ENCODE data around the gene ARHGAP28.

ARHGAP28 gene

GRCh38 chr18:6721755-6722154 is 7.8 kb upstream of the ARHGAP28 start:
- TF ChIP-seq CTCF (IDR thresholded peaks at IDR 0.05; ENCODE audit: low read depth, low read length, missing control alignments): no peak
- H3K4me3 ChIP-seq (ENCODE audit: low read depth, low read length): no peak overlapping the region
- no peak for DNase-seq (ENCODE audit: low read depth)

GRCh38 chr18:6722690-6723089 is 6.8 kb upstream of the ARHGAP28 start:
- DNase-seq (ENCODE audit: low read depth): no peak
- no peak for TF ChIP-seq CTCF (IDR thresholded peaks at IDR 0.05; ENCODE audit: low read depth, low read length, missing control alignments)
- no peak overlapping the region for H3K4me3 ChIP-seq (ENCODE audit: low read depth, low read length)

- no peak for TF ChIP-seq CTCF (IDR thresholded peaks at IDR 0.05; ENCODE audit: low read depth, low read length, missing control alignments)
Observed at GRCh38 chr18:6724331-6724730, 5.2 kb upstream of the ARHGAP28 start.

GRCh38 chr18:6728331-6728730 is 1.2 kb upstream of the ARHGAP28 start:
- no peak for TF ChIP-seq CTCF (IDR thresholded peaks at IDR 0.05; ENCODE audit: low read depth, low read length, missing control alignments)
- DNase-seq (ENCODE audit: low read depth): no peak
- no peak overlapping the region for H3K4me3 ChIP-seq (ENCODE audit: low read depth, low read length)

More at GRCh38 chr18:6724331-6724730, 5.2 kb upstream of the ARHGAP28 start:
- no peak for DNase-seq (ENCODE audit: low read depth)
- H3K4me3 ChIP-seq (ENCODE audit: low read depth, low read length): no peak overlapping the region

GRCh38 chr18:6728809-6729246 is 688 bp upstream of the ARHGAP28 start:
- DNase-seq (ENCODE audit: low read depth): no peak
- peak overlapping the region; percentile 52; the same call in 1 of the 2 replicates for H3K4me3 ChIP-seq (ENCODE audit: low read depth, low read length)
- TF ChIP-seq CTCF (IDR thresholded peaks at IDR 0.05; ENCODE audit: low read depth, low read length, missing control alignments): no peak

GRCh38 chr18:6730416-6731221 is 1.1 kb downstream of the ARHGAP28 start:
- H3K4me3 ChIP-seq (ENCODE audit: low read depth, low read length): no peak overlapping the region; the same call in 1 of the 2 replicates
- no peak for DNase-seq (ENCODE audit: low read depth)

More at GRCh38 chr18:6730416-6731221, 1.1 kb downstream of the ARHGAP28 start:
- no peak for TF ChIP-seq CTCF (IDR thresholded peaks at IDR 0.05; ENCODE audit: low read depth, low read length, missing control alignments)
